GM12878 (cell line): ENCODE measurements around the gene ZMYND11. TPM values are rescaled to one million over a fixed set of nuclear protein-coding genes. Genes with fewer than 3 reads are reported as not detected.

ENCODE experiments used
- ATAC-seq: fragments of 200-7000 bp; cut with Tn5 transposase; 3 replicates; pipeline ENCODE4 v1.9.1; 2020; ENCODE audit warnings: mild to moderate bottlenecking, moderate library complexity
- BruUV-seq: library from RNA; stranded (reverse); fragments of 400-500 nt; replicated peaks from 2 replicates; lab custom pipeline; 2021; lab: Mats Ljungman, UMichigan
- CTCF ChIA-PET: fragments of 300-600 bp; sonication (Branson Sonifier 250); formaldehyde crosslinking; extraction: SDS; loops from one replicate; lab custom pipeline; 2021; ENCODE audit warnings: inconsistent platforms; lab: Yijun Ruan, JAX
- POLR2A ChIA-PET: fragments of 350-600 bp; formaldehyde crosslinking; extraction: SDS; loops from one replicate; lab custom pipeline; 2021; ENCODE audit warnings: inconsistent platforms; lab: Charles Lee
- RAD21 ChIA-PET: fragments of 300-600 bp; sonication (Branson Sonifier 250); formaldehyde crosslinking; loops from one replicate; lab custom pipeline; 2023; ENCODE audit warnings: antibody characterized with exemption; ENCODE audit not compliant: unreplicated experiment; lab: Charles Lee
- SMC1A ChIA-PET: fragments of 300-600 bp; sonication (Branson Sonifier 250); formaldehyde crosslinking; loops from one replicate; lab custom pipeline; 2023; ENCODE audit not compliant: unreplicated experiment, uncharacterized antibody; lab: Charles Lee
- DNase-seq: peaks from one replicate; pipeline ENCODE4 v3.0.0-alpha.2; 2011; ENCODE audit warnings: low read depth, low spot score
- FAIRE-seq: peaks from 3 replicates; lab custom pipeline; 2011; peaks lifted over from hg19 to GRCh38; lab: Jason Lieb, UNC
- H2AFZ ChIP-seq: 2 replicates; pipeline ENCODE4 v1.6.0; 2011; ENCODE audit warnings: low read depth, low read length, control low read depth; ENCODE audit not compliant: control insufficient read depth
- H3K27ac ChIP-seq: 2 replicates; pipeline ENCODE4 v1.5.1; 2011; ENCODE audit warnings: control low read depth; ENCODE audit not compliant: control insufficient read depth, insufficient read depth
- H3K27me3 ChIP-seq, 2 experiments: replicated peaks in 1 of 2; 2 replicates each; pipeline versions ENCODE4 v1.6.0 to v1.6.1; 2011; ENCODE audit warnings: low read length in 1 of 2; ENCODE audit not compliant: control insufficient read depth in 2 of 2, insufficient read depth in 2 of 2
- H3K36me3 ChIP-seq, 2 experiments: 2 replicates each; pipeline ENCODE4 v1.5.1; 2011; ENCODE audit warnings: low read length in 1 of 2; ENCODE audit not compliant: control insufficient read depth in 2 of 2, insufficient read depth in 2 of 2
- H3K4me1 ChIP-seq: 2 replicates; pipeline ENCODE4 v1.6.1; 2011; ENCODE audit warnings: mild to moderate bottlenecking, low read length, moderate library complexity, mixed read lengths; ENCODE audit not compliant: control insufficient read depth, insufficient read depth
- H3K4me2 ChIP-seq: 2 replicates; pipeline ENCODE4 v1.6.0; 2011; ENCODE audit warnings: control low read depth; ENCODE audit not compliant: control insufficient read depth, insufficient read depth
- H3K4me3 ChIP-seq: fragments of 200-600 bp; sonication (generic); 2 replicates; pipeline ENCODE4 v1.5.1; 2016
- H3K79me2 ChIP-seq: 2 replicates; pipeline ENCODE4 v1.6.0; 2011; ENCODE audit warnings: low read length; ENCODE audit not compliant: control insufficient read depth, insufficient read depth
- H3K9ac ChIP-seq: 2 replicates; pipeline ENCODE4 v1.8.0; 2011; ENCODE audit warnings: low read length, control low read depth, mixed read lengths; ENCODE audit not compliant: control insufficient read depth, insufficient read depth
- H3K9me3 ChIP-seq: replicated peaks from 3 replicates; pipeline ENCODE4 v1.5.1; 2011; ENCODE audit warnings: mild to moderate bottlenecking, low read length; ENCODE audit not compliant: control insufficient read depth, insufficient read depth
- H4K20me1 ChIP-seq: 2 replicates; pipeline ENCODE4 v1.6.0; 2011; ENCODE audit not compliant: control insufficient read depth, insufficient read depth
- HDAC6 ChIP-seq: fragments of 200-600 bp; sonication (generic); IDR thresholded peaks from one replicate; pipeline ENCODE4 v1.8.0; 2017; ENCODE audit warnings: antibody characterized with exemption; ENCODE audit not compliant: unreplicated experiment
- LARP7 ChIP-seq: fragments of 450-650 bp; IDR thresholded peaks from 2 replicates; pipeline ENCODE4 v1.6.1; 2017; ENCODE audit warnings: mild to moderate bottlenecking
- NRF1 ChIP-seq: conservative IDR thresholded peaks from 2 replicates; pipeline ENCODE4 v1.6.1; 2011; ENCODE audit warnings: mild to moderate bottlenecking, low read depth, low read length, improper control_type of control experiment
- POLR2AphosphoS2 ChIP-seq: IDR thresholded peaks from 2 replicates; pipeline ENCODE4 v1.6.1; 2011; ENCODE audit warnings: low read depth, mild to moderate bottlenecking, low read length, improper control_type of control experiment, moderate library complexity
- REST ChIP-seq: IDR thresholded peaks from 2 replicates; pipeline ENCODE4 v1.6.1; 2012; ENCODE audit warnings: mild to moderate bottlenecking, low read depth, low read length
- TAF1 ChIP-seq: IDR thresholded peaks from 2 replicates; pipeline ENCODE4 v1.6.1; 2011; ENCODE audit warnings: mild to moderate bottlenecking, low read depth, low read length, borderline replicate concordance
- WGBS: methylation state at CpG from one replicate; pipeline ENCODE4 v1.1.6; 2016; ENCODE audit warnings: low lambda C conversion rate; ENCODE audit not compliant: insufficient replicate concordance, insufficient coverage; ENCODE audit errors: missing lambda C conversion rate; 5-methylcytosine and 5-hydroxymethylcytosine counted together
- in situ Hi-C: fragments of 300-500 bp; cut with MboI; formaldehyde crosslinking; loops from 9 replicates; pipeline ENCODE4 v1.14.3; 2018; ENCODE audit warnings: mixed read lengths
- intact Hi-C: fragments of 100-400 bp; cut with micrococcal nuclease; formaldehyde crosslinking; loops from one replicate; pipeline ENCODE4 v1.14.2; 2022; ENCODE audit not compliant: unreplicated experiment
- polyA plus RNA-seq, 11 experiments: library from polyadenylated mRNA; depleted of rRNA in 4 of 11; unstranded in 6 of 11; stranded (reverse) in 5 of 11; fragments of >200 nt; fragmentation: Nextera tagmentation in 4 of 11; fragmentation: Illumina TruSeq in 1 of 11; extraction: Ambion mirVana in 4 of 11; extraction: Trizol in 1 of 11; gene quantifications; 1 replicate in 1 of 11; 2 replicates in 10 of 11; pipeline versions ENCODE4 v1.2.1 to v1.2.3, GENCODE V29; 2011 to 2016; ENCODE audit warnings: inconsistent platforms in 2 of 11, missing spikeins in 2 of 11, low read depth in 1 of 11
- total RNA-seq, 4 experiments: library from RNA; depleted of rRNA in 3 of 4; stranded (reverse); fragments of >200 nt in 3 of 4; fragmentation: Illumina TruSeq in 1 of 4; extraction: Trizol in 1 of 4; gene quantifications; 2 replicates each; pipeline versions ENCODE4 v1.2.1 to v1.2.3, GENCODE V29; 2013 to 2021
- TF ChIP-seq, protein P1 (sequence below): IDR thresholded peaks from 2 replicates; pipeline ENCODE4 v1.6.1; 2011; ENCODE audit warnings: borderline replicate concordance, low read depth, mild to moderate bottlenecking, moderate library complexity, mixed read lengths, low read length; ENCODE audit not compliant: insufficient read depth; ENCODE audit errors: extremely low read length

Gene ZMYND11
- total and polyA plus RNA-seq, 10 of the 15 experiments (the other 5 are each of a cell fraction or from before 2014, with no cell fraction given) = 3.3 to 24.4 (median 13.1) TPM

GRCh38 chr10:287814-288213 lies 152.6 kb downstream of the ZMYND11 start (continued):
- TF ChIP-seq, protein P1, sequence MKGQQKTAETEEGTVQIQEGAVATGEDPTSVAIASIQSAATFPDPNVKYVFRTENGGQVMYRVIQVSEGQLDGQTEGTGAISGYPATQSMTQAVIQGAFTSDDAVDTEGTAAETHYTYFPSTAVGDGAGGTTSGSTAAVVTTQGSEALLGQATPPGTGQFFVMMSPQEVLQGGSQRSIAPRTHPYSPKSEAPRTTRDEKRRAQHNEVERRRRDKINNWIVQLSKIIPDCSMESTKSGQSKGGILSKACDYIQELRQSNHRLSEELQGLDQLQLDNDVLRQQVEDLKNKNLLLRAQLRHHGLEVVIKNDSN = no peak
- TF ChIP-seq NRF1 (no peak), POLR2AphosphoS2 (no peak), TAF1 (no peak), HDAC6 (no peak)

DNA sequence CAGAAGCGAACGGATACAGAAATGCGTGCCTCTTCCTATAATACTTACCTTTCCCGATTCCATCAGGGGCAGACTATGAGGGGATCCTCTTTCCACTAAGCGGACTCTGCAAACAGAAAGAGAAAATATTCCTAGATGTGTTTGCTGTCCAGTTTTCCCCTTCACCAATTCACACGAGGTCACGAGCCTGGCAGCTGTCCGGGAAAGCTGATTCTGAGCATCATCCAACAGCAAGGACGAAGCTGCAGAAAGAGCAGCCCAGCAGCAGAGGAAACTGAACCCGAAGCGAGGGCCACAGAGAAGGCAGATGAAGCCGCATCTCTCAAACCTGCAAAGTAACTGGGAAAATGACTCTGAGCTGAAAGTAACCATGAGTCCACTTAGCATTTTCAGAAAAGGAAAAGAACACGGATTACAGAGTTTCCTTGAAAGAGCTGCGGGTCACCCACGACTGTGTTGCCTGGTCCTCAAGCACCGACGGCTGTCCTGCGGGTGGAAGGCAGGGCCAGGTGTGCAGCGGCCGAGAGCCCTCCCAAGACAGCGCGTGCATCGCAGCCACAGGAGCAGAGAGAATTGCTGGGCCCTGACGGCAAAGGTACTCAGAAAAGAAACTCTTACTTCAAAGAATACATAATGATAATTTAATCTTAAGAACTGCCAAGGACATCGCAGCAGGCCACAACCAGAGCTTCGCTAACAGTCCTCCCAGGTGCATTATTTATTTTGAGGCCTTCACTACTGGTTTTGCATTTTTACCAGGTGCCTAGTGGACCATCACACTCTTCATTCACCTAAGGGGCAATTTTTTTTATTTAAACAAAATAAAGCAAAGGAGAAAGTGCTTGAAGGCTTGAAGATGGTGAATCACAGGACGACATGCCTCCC lies 153.3 kb downstream of the ZMYND11 start:
- H4K20me1 ChIP-seq = no peaks in the 10 kb centered on the region
- H3K9me3 ChIP-seq = no peaks in the 10 kb centered on the region
- 84% methylated on average over 27 of the region's 27 CpGs for WGBS
- no peak overlapping the region for H3K4me2 ChIP-seq
- H3K4me1 ChIP-seq = peaks cover 9% of the 10 kb centered on the region
- ChIA-PET RAD21 (no interaction called here), CTCF (no interaction called here), POLR2A (no interaction called here), SMC1A (interaction anchor here (0.7 kb wide), 1 partner anchor 14 kb away, joined by 3 read pairs; no protein-coding TSS in a partner anchor)
- peaks cover 0 to 5% of the 10 kb centered on the region in 2 experiments; a peak in 1 of 4 replicates for H3K27me3 ChIP-seq
- DNase-seq (no peak), ATAC-seq (no peak), FAIRE-seq (no peak)
- no peaks in the 10 kb centered on the region for H3K36me3 ChIP-seq
- no peaks in the 10 kb centered on the region for H3K79me2 ChIP-seq
- intact Hi-C loops (no loop called here), in situ Hi-C loops (no loop called here)
- H2AFZ ChIP-seq = no peak overlapping the region
- H3K9ac ChIP-seq = no peak overlapping the region
- no peak overlapping the region for H3K4me3 ChIP-seq
- no TSS peak for BruUV-seq
- TF ChIP-seq LARP7 = no peak
- TF ChIP-seq REST = no peak
- H3K27ac ChIP-seq = no peak overlapping the region
